ENCODE data around the gene SUB1. TPM values are rescaled to one million over a fixed set of nuclear protein-coding genes. Genes with fewer than 3 reads are reported as not detected.
A peak's percentile ranks its signal among the peaks of the same experiment; 100 is the strongest.

Gene SUB1
- total RNA-seq, 1 experiment from 2014 or later = 204 TPM

- Histone ChIP-seq H3K4me1 (ENCODE audit: control insufficient read depth, insufficient read depth, low read length) (peaks cover 8% of the 10 kb centered on the region), H3K27me3 (ENCODE audit: control insufficient read depth, insufficient read depth, low read length) (no peaks in the 10 kb centered on the region), H3K36me3 (ENCODE audit: control insufficient read depth, insufficient read depth, low read length) (peaks cover 19% of the 10 kb centered on the region), H3K4me3 (ENCODE audit: low read depth in 2 of 2, low read length in 2 of 2) (peak overlapping the region; percentile 83 to 91), H3K27ac (ENCODE audit: low read length) (peak overlapping the region; percentile 95), H3K9me3 (ENCODE audit: control insufficient read depth, insufficient read depth, low read depth, low read length) (no peaks in the 10 kb centered on the region)
- intact Hi-C loops (cut with micrococcal nuclease; ENCODE audit: unreplicated experiment) = no loop called here
- POLR2A ChIA-PET = no interaction called here
- TF ChIP-seq TCF7L2 (IDR thresholded peaks at IDR 0.05; ENCODE audit: low read depth, low read length) (no peak), SIN3A (IDR thresholded peaks at IDR 0.05; ENCODE audit: borderline replicate concordance, insufficient read depth, low read depth, low read length) (no peak), REST (IDR thresholded peaks at IDR 0.05; ENCODE audit: insufficient read depth in 1 of 2, low read depth in 2 of 2, low read length in 1 of 2) (no peak), POLR2AphosphoS5 (IDR thresholded peaks at IDR 0.05; ENCODE audit: low read depth, low read length) (no peak), CTCF (IDR thresholded peaks at IDR 0.05) (no peak)
- CTCF ChIA-PET = no interaction called here
- in situ Hi-C loops (cut with HindIII; ENCODE audit: low pct_unique_long_range_greater_than_20kb, low sequenced_read_pairs) = no loop called here
- ATAC-seq = no peak
- DNase-seq (ENCODE audit: low read depth, low spot score) = no peak
- no TSS peak for BruUV-seq (replicated peaks)
Measured at GRCh38 chr5:32587067-32587551, 1.8 kb downstream of the SUB1 start.

GRCh38 chr5:32589416-32589815, 4.1 kb downstream of the SUB1 start:
- Histone ChIP-seq H3K9me3 (ENCODE audit: control insufficient read depth, insufficient read depth, low read depth, low read length) (no peaks in the 10 kb centered on the region), H3K27me3 (ENCODE audit: control insufficient read depth, insufficient read depth, low read length) (no peaks in the 10 kb centered on the region), H3K27ac (ENCODE audit: low read length) (no peak overlapping the region), H3K36me3 (ENCODE audit: control insufficient read depth, insufficient read depth, low read length) (peaks cover 27% of the 10 kb centered on the region), H3K4me1 (ENCODE audit: control insufficient read depth, insufficient read depth, low read length) (peaks cover 8% of the 10 kb centered on the region), H3K4me3 (ENCODE audit: low read depth in 2 of 2, low read length in 2 of 2) (no peak overlapping the region)
- no peak for DNase-seq (ENCODE audit: low read depth, low spot score)
- POLR2A ChIA-PET = interaction anchor here (0.5 kb wide), 1 partner anchor 10 kb away, joined by 4 read pairs; no protein-coding TSS in a partner anchor
- TF ChIP-seq POLR2AphosphoS5 (IDR thresholded peaks at IDR 0.05; ENCODE audit: low read depth, low read length) (no peak), SIN3A (IDR thresholded peaks at IDR 0.05; ENCODE audit: borderline replicate concordance, insufficient read depth, low read depth, low read length) (no peak), CTCF (IDR thresholded peaks at IDR 0.05) (no peak), TCF7L2 (IDR thresholded peaks at IDR 0.05; ENCODE audit: low read depth, low read length) (no peak), REST (IDR thresholded peaks at IDR 0.05; ENCODE audit: insufficient read depth in 1 of 2, low read depth in 2 of 2, low read length in 1 of 2) (no peak)
- CTCF ChIA-PET = interaction anchor here (0.6 to 1.7 kb wide), 4 partner anchors 78 to 1095 kb away, joined by 3 to 41 read pairs (median 3); no protein-coding TSS in a partner anchor
- intact Hi-C loops (cut with micrococcal nuclease; ENCODE audit: unreplicated experiment) (no loop called here), in situ Hi-C loops (cut with HindIII; ENCODE audit: low pct_unique_long_range_greater_than_20kb, low sequenced_read_pairs) (no loop called here)
- ATAC-seq = no peak
- no TSS peak for BruUV-seq (replicated peaks)
